Brain pericyte (primary cell): ENCODE data around the gene KRTAP23-1.

Experiments used
- DNase-seq: peaks from one replicate; pipeline ENCODE4 v3.0.0-alpha.2; 2012; ENCODE audit warnings: low read depth, low spot score

Gene KRTAP23-1, protein sequence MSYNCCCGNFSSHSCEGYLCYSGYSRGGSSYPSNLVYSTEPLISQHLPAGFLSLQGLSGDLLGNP

DNA sequence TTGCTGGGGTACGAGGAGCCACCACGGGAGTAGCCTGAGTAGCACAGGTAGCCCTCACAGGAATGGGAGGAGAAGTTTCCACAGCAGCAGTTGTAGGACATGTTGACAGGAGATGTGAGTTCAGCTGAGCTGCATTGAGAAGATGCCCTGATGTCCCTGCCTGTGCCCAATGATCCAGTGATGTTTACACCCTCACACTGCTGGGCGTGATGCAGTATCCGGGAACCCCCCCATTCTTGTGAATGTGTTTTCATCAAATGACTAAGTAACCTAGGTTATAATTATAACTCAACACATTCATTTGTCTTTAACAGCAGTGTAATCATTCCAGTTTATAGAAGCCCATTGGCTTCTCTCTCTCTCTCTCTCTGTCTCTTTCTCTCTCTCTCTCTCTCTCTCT lies at the start of gene KRTAP23-1:
Gene KRTAP23-1, minus strand, starts transcription at position 101 of the 400 bp plus-strand sequence. Its CDS starts 0 bp downstream, at position 101.
- DNase-seq: no peak

DNA sequence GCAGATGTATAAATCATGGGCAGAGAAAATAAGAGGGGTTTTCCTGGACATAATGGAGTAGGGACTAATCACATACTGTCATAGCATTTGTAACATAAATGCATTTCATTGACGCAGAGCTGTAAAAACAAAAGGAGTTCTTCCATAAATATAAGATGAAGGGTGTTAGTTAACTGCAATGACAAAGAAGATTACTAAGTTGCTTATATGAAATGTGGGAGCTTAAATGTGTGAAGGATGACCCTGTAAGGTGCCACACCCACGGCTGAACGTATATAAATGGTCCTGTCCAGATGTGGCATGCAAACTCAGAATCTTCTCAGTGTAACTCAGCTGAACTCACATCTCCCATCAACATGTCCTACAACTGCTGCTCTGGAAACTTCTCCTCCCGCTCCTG lies 47.3 kb upstream of the KRTAP23-1 start, which contains the start of gene KRTAP13-1:
Gene KRTAP13-1, plus strand, starts transcription at position 301 of the 400 bp plus-strand sequence. Its CDS starts 56 bp downstream, at position 357.
- no peak for DNase-seq

DNA sequence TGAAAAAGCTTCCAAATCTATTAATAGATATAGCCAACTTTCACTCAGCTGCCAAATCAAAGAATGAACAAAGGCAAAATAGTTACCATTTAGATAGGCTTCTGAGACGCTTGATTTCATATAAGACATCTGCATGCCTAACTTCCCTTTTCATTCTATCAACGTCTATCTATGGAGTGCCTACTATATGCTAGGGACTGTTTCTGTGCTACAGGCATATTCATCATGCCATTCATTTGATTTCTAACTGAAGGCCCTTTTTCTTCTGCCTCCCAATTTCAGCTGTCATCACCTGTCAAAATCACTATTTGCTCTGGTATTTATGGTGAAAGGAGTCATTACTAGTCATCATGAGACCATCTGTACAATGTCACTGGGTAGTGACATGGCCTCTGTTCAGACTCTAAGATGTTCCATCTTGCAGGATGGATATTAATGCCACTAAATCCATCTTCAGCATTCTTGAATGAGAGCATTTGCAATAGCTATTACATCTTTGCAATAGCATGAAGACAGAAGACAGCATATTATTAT lies 43.2 kb upstream of the KRTAP23-1 start:
- DNase-seq: no peak

DNA sequence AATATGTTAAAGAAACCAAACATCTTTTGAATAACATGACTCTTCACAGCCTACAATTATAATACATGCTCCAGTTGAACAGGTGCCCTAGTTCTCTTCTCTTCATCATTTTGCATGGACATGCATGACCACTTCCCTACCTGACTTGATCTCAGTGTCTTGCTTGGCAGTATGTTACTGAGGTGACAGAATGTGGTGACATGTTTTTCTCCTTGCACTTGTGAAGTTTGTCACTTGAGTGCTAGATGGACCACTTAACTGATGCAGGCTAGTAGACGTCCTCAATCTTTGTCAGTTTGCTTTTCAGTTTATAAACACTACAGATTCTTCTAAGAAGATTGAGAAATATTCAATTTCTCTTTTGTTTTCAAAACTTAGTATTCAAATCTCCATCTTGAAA lies 33.8 kb upstream of the KRTAP23-1 start:
- DNase-seq: no peak

DNA sequence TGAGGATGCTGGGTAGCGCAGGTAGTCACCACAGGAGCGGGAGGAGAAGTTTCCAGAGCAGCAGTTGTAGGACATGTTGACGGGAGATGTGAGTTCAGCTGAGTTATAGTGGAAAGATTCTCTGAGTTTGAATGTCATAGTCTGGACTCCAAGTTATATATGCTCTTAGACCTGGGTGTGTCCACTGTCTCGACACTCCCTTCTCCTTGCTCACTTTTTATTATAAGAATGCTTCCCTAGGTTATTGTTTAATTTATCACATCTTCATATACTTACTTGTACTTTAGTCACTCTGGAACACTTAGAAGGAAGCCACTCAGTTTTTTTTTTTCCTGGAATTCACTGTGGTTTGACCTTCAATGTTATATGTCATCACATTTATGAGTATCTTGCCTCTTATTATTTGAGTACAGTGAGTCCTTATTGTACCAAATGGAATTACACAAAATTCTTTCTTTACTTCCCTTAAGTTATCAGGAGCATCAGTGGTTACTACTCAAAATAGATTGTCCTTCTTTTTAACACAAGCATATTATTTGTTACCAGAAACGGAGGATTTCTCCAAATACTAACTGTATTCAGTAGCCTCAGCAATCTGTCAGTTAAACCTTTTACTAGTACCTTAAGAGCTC lies 23.8 kb upstream of the KRTAP23-1 start, which contains the start of gene KRTAP13-2:
Gene KRTAP13-2, minus strand, starts transcription at position 133 of the 632 bp plus-strand sequence. Its CDS starts 58 bp downstream, at position 75.
- DNase-seq: no peak

DNA sequence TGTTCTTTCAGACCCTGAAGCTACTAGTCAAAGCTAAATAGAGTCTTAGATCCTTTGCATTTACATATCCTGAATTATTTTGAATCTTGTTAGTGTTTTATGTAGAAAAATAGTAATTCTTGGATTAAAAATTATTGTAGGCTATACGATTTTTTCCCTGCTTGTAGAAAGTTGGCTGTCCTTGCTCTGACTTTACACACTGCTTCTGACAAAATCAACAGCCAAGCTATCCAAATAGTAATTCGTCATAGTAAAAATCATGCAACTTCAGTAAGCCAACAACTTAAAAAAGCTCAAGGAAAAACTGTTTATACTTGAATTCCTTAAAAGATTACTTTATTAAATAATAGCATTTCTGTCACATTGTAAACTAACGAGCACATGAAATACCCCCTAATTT lies 7.5 kb upstream of the KRTAP23-1 start:
- DNase-seq: no peak

DNA sequence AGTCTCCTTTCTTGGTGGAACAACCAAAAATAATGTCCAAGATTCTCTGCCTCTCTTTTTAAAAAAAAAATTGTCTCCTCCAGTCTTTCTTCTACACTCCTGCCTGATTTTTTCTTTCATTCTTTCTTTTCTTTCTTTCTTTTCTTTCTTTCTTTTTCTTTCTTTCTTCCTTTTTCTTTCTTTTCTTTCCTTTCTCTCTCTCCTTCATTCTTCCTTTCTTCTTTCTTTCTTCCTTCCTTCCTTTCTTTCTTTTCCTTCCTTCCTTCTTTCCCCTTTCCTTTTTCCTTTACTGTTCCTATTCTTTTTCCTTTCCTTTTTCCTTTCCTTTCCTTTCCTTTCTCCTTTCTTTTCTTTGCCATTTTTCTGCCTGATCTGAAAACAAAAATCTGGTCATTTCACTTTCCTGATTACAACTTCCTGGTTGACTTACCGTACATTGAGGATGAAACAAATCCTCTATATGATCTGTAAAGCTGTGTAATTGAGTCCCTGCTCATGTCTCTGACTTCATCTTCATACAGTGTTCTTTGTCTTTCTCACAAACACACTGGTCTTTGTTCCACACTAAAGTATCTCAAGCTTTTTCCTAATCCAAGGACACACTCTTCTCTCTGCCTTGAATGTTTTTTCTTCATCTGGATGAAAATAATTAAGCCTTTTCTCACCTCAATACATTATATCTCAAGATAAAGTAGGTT lies 6.1 kb upstream of the KRTAP23-1 start:
- no peak for DNase-seq

DNA sequence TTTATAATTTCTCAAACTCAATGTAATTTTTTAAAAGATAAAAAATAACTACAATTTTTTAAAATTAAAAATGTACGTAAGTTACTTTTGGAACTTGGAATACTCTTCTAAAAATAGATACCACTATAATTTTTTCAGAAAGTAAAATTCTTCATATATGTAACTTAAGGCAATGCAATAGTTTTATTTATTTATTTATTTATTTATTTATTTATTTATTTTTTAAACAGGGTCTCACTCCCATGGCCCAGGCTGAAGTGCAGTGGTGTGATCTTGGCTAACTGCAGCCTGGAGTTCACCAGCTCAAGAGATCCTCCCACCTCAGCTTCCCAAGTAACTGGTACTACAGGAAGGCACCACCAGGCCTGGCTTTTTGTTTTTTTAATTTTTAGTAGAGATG lies 3.1 kb upstream of the KRTAP23-1 start:
- no peak for DNase-seq

DNA sequence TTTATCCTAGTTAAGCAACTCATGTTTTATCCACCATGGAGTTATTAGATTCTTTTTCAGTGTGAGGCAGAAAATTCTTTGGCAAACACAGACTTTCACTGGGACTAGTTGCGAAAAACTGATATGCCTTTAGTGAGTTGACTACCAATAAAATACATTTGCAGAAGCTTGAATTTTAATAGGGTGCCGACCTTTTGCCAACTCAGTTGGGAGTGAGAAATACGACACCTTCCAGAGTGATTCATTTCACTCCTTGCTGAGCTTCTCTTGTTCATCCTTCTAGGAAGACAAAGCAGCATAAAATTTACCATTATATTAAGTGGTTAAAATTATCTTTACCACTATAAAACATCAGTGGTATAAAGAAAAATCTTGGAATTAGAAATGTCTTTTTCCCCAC lies 1.2 kb upstream of the KRTAP23-1 start:
- DNase-seq: no peak

DNA sequence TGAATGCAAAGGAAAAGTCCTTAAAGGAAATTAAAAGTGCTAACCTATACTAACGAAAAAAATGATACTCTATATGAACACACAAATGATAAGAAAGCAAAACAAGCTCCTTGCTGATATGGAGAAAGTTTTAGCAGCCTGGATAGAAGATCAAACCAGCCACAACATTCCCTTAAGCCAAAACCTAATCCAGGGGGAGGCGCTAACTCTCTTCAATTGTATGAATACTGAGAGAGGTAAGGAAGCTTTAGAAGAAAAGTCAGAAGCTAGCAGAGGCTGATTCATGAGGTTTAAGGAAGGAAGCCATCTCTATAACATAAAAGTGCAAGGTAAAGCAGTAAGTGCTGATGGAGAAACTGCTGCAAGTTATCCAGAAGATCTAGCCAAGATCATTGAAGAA lies 3.4 kb downstream of the KRTAP23-1 start:
- no peak for DNase-seq

DNA sequence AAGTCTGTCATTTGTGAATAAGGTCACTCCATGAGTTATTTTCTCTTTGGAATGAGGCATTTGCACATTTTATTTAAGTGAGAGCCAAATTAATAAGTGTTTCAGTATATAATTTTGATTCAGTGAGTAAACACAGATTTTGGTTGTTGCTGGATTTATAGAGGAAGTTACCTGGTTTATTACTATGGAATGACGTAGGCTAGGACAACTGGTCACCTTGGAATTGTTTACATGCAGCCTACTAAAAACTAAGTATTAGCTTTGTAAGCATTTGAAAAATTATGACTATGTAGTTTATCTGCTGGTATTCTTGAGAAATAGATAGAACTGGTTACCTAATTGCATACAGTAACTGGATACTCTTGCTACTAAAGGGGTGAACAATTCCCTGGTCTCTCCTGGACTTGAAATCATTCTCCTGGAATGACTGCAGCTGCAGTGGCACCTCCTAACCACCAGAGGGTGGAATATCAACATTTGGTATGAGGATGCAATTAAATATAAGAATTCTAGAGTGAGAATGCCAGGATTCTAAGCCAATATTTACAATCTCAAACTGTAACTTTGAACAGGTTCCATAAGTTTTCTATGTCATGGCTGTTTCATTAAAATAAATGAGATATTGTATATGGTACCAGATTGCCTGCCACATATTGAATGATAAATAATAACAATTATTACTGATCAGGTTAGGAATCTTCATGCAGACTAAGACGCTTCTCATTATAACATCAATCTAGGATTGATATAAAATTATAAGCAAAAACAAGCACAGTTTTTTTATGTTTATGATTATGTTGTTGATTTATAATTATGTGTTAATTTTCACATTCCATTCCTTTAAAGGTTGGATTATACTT lies 7.5 kb downstream of the KRTAP23-1 start:
- no peak for DNase-seq

DNA sequence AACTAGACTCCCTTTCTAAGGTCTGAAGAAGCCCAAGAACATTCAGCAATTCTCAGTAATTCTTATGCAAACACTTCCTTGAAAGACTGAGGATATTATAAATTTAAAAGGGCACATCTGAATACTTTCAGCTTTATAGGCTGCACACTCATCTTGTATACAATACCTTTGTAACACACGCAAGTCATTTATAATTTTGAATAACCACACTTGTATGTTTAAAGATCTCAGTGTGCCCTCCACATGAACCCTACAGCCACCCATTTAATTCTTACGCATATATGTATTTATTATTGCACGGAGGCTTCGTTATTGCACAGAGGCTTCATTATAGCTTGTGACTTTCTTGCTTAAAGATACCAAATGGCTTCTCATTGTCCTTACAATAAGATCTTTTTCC lies 9.7 kb downstream of the KRTAP23-1 start:
- DNase-seq: no peak

DNA sequence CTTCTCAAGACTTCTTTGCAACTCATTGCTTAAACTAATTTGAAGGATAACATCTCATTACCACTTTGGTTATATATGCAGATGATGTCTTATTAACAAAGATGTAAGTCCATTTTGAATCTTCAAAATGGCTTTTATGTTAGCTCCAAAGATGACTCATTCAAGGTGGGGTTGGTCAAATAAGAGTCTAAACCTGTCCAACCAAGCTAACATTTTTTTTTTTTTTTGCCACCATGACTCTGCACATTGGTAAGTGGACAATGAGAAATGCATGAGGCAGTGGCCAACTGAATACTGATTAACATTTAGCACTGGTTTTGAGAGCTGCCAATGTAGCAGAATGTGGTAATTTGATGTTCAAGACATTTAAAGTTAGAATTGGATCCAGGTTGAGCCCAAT lies 10.6 kb downstream of the KRTAP23-1 start:
- no peak for DNase-seq

DNA sequence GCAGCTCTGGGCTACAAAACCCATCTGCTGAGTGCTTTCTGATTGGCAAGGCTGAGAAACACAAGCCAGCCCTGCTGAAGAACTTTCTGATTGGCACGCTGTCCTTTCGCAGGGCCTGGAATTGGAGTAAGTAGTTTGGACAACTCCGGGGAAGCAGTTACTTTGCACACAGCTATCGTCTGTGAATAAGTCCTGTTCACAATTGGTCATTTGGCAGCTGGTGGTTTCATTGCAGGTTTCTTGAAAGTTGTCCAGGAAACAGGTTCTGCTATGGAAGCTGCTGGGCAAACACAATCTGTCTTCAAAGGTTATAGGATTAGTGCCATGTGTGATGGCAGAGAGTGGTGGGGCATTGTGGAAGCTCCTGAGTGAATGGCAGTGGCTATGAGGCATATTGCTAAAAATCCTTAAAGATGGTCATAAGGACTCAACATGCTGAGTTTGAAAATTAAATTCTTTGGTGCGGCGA lies 11.1 kb downstream of the KRTAP23-1 start, which contains the start of gene KRTAP27-1:
Gene KRTAP27-1, minus strand, starts transcription at position 419 of the 469 bp plus-strand sequence. Its CDS starts 26 bp downstream, at position 393.
- no peak for DNase-seq

DNA sequence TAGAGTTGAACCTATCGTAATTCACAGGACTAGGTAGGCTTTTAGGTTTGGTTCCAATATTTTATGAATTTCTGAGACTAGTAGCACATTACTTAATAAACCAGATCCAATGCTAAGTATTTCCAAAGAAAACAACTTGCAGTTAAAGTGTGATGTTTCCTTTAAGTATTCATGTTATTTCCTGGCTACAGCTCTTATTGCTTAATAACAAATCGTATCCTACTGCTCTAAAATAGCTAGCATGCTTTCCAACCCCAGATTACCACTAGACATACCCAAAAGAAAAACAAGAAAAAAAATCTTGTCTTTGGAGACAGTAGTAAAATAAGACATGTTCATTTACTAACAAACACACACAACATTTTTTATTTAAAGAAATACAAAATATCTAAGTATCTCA lies 11.8 kb downstream of the KRTAP23-1 start:
- no peak for DNase-seq

DNA sequence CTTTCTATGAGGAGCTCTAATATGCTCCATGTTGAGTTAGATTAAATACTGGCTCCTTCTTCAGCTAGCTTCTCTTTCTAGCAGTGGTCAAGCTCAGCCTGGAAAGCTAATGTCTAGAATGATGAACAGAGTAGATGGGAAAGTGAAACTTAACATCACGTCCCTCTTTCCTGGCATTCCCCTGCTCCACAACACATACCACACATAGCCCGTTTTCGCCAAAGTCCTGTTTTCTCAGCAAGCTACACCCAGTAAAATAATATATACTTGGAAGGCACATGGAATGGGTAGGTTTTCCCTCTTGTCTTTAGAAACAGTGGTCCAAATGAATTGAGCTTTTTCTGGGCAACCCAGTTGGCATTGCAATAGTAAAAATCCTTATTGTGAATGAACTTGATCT lies 14.7 kb downstream of the KRTAP23-1 start:
- DNase-seq: no peak

DNA sequence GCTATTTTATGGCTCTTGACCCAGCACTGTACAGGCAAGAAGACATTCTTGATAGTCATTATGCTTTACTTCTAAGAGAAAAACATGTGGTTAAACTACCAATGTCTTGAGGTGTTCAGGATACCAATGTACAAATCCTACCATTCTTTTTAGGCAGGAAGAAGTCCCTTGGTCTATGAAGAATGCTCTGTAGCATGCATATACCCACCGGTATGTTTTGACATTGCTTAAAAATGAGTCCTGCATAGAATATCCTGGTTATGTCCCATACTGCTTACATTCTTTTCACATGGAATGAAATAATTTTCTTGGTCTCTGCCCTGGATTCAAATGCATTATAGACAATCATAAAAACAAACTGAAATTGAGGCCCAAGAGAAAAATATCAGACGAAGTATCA lies 15.7 kb downstream of the KRTAP23-1 start:
- no peak for DNase-seq

DNA sequence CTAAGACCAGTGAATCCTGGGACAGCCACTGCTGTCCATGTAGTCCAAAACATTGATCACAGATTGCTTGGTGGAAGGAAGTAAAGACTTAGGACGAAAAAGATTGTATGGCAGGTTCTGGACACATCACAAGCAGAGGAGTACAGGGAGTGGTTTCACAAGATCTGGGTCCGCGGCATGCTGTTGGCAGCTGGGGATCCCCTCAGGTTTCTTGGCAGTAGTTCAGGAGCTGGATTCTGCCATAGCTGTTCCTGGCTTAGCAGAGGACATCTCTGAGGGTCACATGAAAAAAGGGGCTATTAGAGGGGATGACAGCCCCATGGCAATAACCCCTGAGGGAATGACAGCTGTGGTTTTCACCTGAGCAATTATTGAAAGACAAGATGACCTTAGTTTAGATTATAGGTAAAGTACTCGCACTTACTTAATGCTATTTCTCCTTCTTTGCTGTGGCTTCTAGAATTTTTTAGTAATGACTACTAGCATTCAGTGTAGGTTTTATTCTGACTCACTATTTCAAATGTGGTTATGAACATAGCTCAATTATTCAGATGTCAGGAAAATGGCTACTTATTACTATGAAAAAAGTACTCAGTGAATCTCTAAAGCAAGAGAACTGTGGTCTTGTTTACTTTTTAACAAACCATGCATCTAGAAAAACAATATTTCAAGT lies 19.1 kb downstream of the KRTAP23-1 start:
- no peak for DNase-seq

DNA sequence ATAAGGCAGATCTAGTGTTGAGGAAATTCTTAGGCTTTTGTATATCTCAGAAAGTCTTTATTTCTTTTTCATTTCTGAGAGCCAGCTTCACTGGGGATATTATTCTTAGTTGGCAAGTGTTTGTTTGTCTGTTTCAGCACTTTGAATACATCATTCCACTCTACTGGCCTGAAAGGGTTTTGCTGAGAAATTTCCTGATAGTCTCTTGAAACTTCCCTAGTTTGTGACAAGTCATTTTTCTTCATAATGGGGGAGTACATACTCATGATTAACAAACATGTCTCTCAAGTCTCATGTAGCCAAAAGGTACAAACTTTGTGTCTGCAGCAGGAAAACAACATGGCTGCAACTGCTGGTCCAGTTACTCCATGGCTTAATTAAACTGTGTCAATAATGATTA lies 22.0 kb downstream of the KRTAP23-1 start:
- no peak for DNase-seq

DNA sequence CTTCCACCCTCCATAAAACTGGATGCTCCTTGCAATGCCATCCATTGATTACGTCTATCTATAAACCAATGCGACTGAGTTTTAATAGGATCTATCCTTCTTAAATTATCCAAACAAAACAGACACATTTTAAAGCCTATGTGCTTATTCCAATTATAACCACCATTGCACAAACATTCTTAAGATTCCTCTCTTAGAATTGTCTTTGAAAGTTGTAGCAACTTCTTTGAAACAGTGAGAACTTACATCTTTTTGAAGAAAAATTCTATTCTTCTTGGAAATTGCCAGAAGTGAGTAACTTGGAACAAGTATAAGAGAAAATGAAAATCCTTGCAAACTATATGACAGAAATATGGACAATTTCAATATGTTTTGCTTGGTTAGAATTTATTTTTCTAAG lies 28.2 kb downstream of the KRTAP23-1 start, which contains the start of gene KRTAP26-1:
Gene KRTAP26-1, minus strand, starts transcription at position 101 of the 400 bp plus-strand sequence. CDS start 280 bp downstream, outside the sequence.
- DNase-seq: no peak

DNA sequence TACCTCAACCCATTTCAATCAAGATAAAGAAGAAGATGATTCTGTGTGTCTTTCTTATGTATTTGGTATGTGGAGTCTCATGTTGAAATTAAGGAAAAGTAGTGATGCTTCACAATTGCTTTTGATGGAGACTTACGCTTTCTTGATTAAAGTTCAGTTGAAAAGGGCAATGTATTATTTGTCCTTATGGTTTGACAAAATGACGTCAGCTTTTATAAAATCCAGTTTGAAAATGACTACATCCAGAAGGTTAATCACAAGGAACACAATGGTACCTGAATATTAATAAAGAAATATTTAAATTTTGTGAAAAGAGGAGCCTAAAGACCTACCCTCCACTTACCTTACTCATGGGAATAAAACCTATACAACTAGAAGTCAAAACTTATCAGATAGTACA lies 32.7 kb downstream of the KRTAP23-1 start:
- no peak for DNase-seq
